Muscle of back (tissue), 13 donors: ENCODE measurements around the gene RAB3IP. TPM values are rescaled to one million over a fixed set of nuclear protein-coding genes. Genes with fewer than 3 reads are reported as not detected.

Experiments
- DNase-seq, 3 donors: peaks; one replicate each; pipeline versions ENCODE4 v3.0.0 to v3.0.0-alpha.2; 2013
- long read RNA-seq, 9 donors: transcript quantifications; one replicate each; lab custom pipeline, GENCODE V29; 2026
- polyA plus RNA-seq, 10 donors: library from polyadenylated mRNA; unstranded; fragments of 120-200 nt; gene quantifications; one replicate each; pipeline ENCODE4 v1.2.1, GENCODE V29; 2013; ENCODE audit not compliant: insufficient read length in 10 of 10

RAB3IP gene, protein sequence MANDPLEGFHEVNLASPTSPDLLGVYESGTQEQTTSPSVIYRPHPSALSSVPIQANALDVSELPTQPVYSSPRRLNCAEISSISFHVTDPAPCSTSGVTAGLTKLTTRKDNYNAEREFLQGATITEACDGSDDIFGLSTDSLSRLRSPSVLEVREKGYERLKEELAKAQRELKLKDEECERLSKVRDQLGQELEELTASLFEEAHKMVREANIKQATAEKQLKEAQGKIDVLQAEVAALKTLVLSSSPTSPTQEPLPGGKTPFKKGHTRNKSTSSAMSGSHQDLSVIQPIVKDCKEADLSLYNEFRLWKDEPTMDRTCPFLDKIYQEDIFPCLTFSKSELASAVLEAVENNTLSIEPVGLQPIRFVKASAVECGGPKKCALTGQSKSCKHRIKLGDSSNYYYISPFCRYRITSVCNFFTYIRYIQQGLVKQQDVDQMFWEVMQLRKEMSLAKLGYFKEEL
- 10 to 100 TPM in 4 of 10 donors, 1 to 10 TPM in 6; 7.6 to 17.6 (median 9.8) TPM for polyA plus RNA-seq
- long read RNA-seq, donor 1, partial matches to known transcripts: 0 of 1 reads
- long read RNA-seq, donor 1, other reads (novel, unspliced or antisense): 0 of 1 reads
- long read RNA-seq, donor 2, partial matches to known transcripts: 0 of 2 reads
- long read RNA-seq, donor 2, other reads (novel, unspliced or antisense): 0 of 2 reads
- long read RNA-seq, donor 3: 0 reads
- long read RNA-seq, donor 4, partial matches to known transcripts: 0 of 1 reads
- long read RNA-seq, donor 4, other reads (novel, unspliced or antisense): 0 of 1 reads
- long read RNA-seq, donor 5: 0 reads
- long read RNA-seq, donor 6, partial matches to known transcripts: 0 of 3 reads
- long read RNA-seq, donor 6, other reads (novel, unspliced or antisense): 0 of 3 reads
- long read RNA-seq, donor 7, partial matches to known transcripts: 0 of 2 reads
- long read RNA-seq, donor 7, other reads (novel, unspliced or antisense): 0 of 2 reads
- long read RNA-seq, donor 8, partial matches to known transcripts: 0 of 1 reads
- long read RNA-seq, donor 8, other reads (novel, unspliced or antisense): 0 of 1 reads
- long read RNA-seq, donor 9, partial matches to known transcripts: 0 of 1 reads
- long read RNA-seq, donor 9, other reads (novel, unspliced or antisense): 0 of 1 reads

- DNase-seq: peak; percentile 83 to 90 (median 85)
Measured at GRCh38 chr12:69738351-69739286, at the start of gene RAB3IP. TSS of gene RAB3IP (plus strand) at chr12:69738860. CDS start at chr12:69755409, 16,549 bp downstream.

GRCh38 chr12:69689638-69690037 is 49.0 kb upstream of the RAB3IP start:
- DNase-seq: no peak

GRCh38 chr12:69694123-69694522 is 44.5 kb upstream of the RAB3IP start:
- DNase-seq: no peak

DNA sequence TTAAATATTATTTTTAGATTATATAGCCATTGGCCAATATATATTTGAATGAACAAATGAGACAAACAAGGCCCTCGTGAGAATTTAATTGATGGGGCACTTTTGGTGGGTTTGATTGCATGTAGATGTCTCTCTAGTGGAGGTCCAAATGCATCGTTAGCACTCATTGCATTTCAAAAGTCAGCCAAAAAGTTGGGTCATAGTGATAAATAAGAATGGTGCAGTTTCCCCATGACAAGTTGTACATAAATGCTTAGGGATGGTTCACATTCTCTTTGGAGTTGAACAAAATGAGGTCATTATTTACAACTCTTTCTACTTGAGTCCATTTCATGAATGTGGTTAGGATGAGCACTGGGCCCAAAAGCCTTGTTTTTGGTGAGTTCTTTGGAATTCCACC is 40.6 kb upstream of the RAB3IP start:
- DNase-seq: no peak

DNA sequence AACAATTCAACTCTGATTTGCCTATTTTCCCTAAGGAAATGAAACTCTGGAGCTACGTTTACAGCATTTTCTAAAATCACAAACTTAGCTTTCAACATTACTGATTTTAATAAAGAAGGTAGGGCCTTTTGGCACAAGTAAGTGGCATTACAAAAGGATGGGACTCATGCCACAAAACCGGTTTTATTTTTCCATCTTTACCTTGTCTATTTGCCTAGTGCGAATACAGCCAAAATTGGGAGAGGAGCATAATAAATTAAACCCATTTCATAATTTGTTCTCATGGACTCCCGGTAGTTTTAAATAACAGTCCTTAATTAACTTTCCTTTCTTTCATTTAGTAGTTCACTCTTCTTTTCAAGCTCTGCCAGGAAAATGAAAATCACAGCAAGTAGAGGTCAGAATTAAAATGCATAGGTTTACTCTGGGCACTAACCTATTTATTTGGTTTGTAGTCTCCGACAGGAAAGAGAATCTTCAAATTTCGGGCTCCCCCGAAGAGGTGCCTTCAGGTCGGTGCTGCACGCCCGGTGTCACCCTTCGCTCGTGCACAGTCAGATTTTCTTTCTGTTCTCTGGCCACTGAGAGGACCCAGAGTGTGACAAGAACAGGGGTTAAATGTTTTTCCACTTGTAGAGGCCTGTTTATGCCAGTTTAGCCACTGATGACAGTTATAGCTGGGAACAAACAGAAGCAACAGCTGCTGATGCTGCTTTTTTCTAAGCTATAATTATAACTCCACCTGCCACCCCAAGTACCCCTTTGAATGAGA is 39.7 kb upstream of the RAB3IP start, which contains the start of gene BEST3:
BEST3 (minus strand) TSS at position 535 of the 772 bp plus-strand sequence. CDS start 1,505 bp downstream, outside the sequence.
- peak; percentile 34 to 59 (median 45) for DNase-seq

DNA sequence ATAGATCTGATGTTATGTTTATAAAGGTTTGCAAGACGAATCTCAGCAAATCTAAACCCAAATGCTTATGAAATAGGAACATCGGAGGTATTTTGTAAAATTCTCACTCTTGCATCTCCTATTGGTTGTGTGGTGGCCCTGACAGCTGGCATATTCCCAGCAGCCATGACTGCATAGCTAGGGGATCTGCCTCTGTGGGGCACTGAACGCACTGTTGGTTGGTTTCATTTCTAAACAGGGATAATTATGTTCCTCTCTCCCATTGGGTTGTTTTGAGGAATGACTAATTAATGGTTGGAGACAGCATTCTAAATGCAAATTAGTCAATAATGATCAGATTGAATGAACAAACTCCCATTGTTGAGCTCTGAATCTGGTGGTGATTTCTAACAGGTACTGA is 36.8 kb upstream of the RAB3IP start:
- DNase-seq: no peak

- no peak for DNase-seq
Measured at GRCh38 chr12:69703146-69703642, 35.5 kb upstream of the RAB3IP start.

DNA sequence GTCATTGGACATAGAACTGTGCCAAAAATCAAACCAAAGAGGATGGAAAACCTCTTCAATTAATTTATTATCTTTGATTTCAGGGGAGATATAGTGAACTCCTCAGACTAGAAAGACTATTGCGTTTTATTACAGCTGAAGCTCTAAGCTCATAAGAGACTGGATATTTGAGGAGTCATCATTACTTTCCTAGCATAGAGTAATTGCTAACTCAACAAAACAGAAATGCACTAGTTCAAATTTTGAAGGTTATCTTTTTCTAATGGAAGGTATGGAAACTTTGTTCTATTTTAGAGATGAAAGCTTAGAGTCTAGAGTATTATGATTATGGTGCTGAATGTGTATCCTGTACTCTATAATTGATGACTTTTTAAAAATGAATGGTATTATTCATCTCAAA is 34.3 kb upstream of the RAB3IP start:
- DNase-seq: no peak

- no peak for DNase-seq
Measured at GRCh38 chr12:69708649-69709048, 30.0 kb upstream of the RAB3IP start.

DNA sequence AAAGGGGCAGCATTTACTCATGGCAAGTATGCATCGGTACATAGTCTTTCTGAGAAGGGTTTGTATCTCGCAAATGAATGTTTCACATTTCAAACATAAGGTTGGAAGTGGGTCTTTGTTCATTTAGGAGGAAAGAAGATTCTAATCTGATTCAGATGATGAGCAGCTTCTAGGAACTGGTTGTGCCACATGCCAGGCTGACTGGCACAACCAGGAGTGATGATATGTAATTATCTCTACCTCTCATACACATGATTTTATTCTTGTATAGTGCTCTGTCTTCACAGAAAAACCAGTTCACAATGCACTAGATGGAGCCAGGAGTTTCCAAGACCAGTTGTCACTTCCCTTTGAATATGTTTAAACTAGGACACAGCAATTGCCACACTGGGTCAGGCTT is 25.8 kb upstream of the RAB3IP start:
- no peak for DNase-seq

GRCh38 chr12:69714542-69714941 is 24.1 kb upstream of the RAB3IP start:
- DNase-seq: no peak

- no peak for DNase-seq
Measured at GRCh38 chr12:69719336-69720316, 19.0 kb upstream of the RAB3IP start.

- no peak for DNase-seq
Measured at GRCh38 chr12:69720750-69721149, 17.9 kb upstream of the RAB3IP start.

- DNase-seq: no peak
Measured at GRCh38 chr12:69726922-69727321, 11.7 kb upstream of the RAB3IP start.

DNA sequence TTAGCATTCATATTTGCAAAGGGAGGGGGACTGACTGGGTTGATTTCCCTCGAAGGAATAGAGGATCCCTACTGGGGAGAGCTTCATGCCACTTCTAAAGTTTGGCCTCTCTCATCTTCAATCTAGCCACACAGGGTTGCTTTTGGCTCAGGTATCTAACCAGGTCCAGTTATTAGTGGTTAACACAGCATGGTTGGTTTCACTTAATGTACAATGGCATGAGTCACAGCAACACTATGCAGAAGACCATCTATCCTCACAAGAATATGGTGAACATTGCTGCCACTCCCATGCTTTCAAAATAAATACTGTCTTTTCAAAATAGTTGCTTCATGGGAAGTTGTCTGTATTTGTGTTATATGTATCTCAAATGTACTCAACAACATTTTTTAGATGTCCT is 6.6 kb upstream of the RAB3IP start:
- no peak for DNase-seq

GRCh38 chr12:69733638-69734037 is 5.0 kb upstream of the RAB3IP start:
- no peak for DNase-seq

- DNase-seq: peak; percentile 7 to 69 (median 44)
Measured at GRCh38 chr12:69739287-69740191, 879 bp downstream of the RAB3IP start.
